Measurements from ENCODE around the gene B3GNT4. TPM values are rescaled to one million over a fixed set of nuclear protein-coding genes. Genes with fewer than 3 reads are reported as not detected.

The B3GNT4 gene
- total RNA-seq, 1 donor from 2014 or later = 0.53 TPM

DNA sequence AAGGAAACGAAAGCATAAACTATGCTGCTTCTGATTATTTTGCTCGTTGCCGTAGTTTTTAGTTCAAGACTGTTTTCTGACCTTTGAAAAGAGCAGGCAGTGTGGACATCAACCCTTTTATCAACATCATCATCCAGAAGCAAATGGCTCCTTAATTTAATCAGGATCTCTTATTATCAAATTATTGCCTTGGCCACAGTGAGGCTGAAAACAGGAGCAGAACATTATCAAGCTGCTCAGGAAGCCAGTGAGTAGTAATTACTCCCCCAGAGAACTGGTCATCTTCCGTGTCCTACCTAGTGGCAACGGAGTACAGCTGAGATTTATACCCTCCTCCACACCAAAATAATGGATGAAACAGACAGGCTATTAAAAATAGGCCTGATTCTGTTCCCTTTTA is 24.6 kb downstream of the B3GNT4 start:
- no peaks in the 10 kb centered on the region for H3K27me3 ChIP-seq (ENCODE audit: control insufficient read depth, insufficient read depth, low read length)
- peaks cover 7% of the 10 kb centered on the region for H3K36me3 ChIP-seq (ENCODE audit: control insufficient read depth, insufficient read depth, low read length)
- FAIRE-seq (no peak), DNase-seq (ENCODE audit: low read depth) (no peak)
- TF ChIP-seq, protein P1, sequence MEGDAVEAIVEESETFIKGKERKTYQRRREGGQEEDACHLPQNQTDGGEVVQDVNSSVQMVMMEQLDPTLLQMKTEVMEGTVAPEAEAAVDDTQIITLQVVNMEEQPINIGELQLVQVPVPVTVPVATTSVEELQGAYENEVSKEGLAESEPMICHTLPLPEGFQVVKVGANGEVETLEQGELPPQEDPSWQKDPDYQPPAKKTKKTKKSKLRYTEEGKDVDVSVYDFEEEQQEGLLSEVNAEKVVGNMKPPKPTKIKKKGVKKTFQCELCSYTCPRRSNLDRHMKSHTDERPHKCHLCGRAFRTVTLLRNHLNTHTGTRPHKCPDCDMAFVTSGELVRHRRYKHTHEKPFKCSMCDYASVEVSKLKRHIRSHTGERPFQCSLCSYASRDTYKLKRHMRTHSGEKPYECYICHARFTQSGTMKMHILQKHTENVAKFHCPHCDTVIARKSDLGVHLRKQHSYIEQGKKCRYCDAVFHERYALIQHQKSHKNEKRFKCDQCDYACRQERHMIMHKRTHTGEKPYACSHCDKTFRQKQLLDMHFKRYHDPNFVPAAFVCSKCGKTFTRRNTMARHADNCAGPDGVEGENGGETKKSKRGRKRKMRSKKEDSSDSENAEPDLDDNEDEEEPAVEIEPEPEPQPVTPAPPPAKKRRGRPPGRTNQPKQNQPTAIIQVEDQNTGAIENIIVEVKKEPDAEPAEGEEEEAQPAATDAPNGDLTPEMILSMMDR (IDR thresholded peaks at IDR 0.05; ENCODE audit: insufficient read depth, low read length, severe bottlenecking) = no peak
- no peak overlapping the region for H3K4me3 ChIP-seq (ENCODE audit: low read depth, low read length)

DNA sequence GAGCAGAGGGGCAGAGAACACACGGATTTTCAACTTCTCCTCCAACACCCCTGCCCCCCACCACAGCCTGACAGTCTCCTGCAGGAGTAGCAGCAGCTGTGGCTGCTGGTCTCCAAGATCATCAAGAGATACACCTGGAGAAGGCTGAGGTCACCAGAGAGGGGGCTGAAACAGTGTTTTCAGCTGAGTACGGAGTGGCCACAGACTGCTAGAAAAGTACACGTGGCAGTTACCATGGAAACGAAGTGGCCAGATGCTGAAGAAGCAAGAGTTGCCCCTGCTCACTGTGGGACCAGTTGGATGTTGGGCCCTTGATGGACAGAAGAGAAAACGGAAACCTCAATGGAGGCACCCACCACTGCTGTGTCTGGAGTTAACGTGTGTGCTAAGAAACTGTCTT is 27.3 kb downstream of the B3GNT4 start:
- H3K36me3 ChIP-seq (ENCODE audit: control insufficient read depth, insufficient read depth, low read length) = peaks cover 8% of the 10 kb centered on the region

DNA sequence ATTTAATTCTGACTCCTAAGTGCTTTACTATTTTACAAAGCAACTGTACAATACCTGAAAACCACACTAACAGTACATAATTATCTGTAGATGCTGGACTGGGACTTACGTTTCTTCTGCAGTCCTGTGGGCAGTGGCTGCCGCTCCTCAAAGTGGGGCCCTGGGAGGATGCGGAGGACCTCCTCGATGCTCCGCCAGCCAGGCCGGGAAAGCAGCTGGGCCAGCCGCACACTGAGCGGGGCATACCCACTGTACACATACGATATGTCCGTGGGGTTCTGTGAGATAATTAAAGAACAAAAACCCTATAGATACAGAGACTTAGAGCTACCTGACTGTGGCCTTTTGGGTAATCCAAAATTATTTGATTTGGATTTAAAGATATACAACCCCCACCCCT is 29.2 kb downstream of the B3GNT4 start:
- TF ChIP-seq, protein P1 (IDR thresholded peaks at IDR 0.05; ENCODE audit: insufficient read depth, low read length, severe bottlenecking) = no peak
- H3K4me3 ChIP-seq (ENCODE audit: low read depth, low read length) = no peak overlapping the region
- FAIRE-seq = no peak
- H3K27me3 ChIP-seq (ENCODE audit: control insufficient read depth, insufficient read depth, low read length) = no peaks in the 10 kb centered on the region
- peaks cover 8% of the 10 kb centered on the region for H3K36me3 ChIP-seq (ENCODE audit: control insufficient read depth, insufficient read depth, low read length)
- no peak for DNase-seq (ENCODE audit: low read depth)

More for the DNA sequence above, 27.3 kb downstream of the B3GNT4 start:
- no peak for FAIRE-seq
- no peak for DNase-seq (ENCODE audit: low read depth)
- TF ChIP-seq, protein P1 (IDR thresholded peaks at IDR 0.05; ENCODE audit: insufficient read depth, low read length, severe bottlenecking) = no peak
- Histone ChIP-seq H3K27me3 (ENCODE audit: control insufficient read depth, insufficient read depth, low read length) (no peaks in the 10 kb centered on the region), H3K4me3 (ENCODE audit: low read depth, low read length) (no peak overlapping the region)

- Histone ChIP-seq H3K27me3 (ENCODE audit: control insufficient read depth, insufficient read depth, low read length) (no peaks in the 10 kb centered on the region), H3K4me3 (ENCODE audit: low read depth, low read length) (no peak overlapping the region), H3K36me3 (ENCODE audit: control insufficient read depth, insufficient read depth, low read length) (peaks cover 8% of the 10 kb centered on the region)
- TF ChIP-seq, protein P1 (IDR thresholded peaks at IDR 0.05; ENCODE audit: insufficient read depth, low read length, severe bottlenecking) = no peak
- peak; percentile 92 for FAIRE-seq
- no peak for DNase-seq (ENCODE audit: low read depth)
Measured at GRCh38 chr12:122235741-122236140, 32.2 kb downstream of the B3GNT4 start.

DNA sequence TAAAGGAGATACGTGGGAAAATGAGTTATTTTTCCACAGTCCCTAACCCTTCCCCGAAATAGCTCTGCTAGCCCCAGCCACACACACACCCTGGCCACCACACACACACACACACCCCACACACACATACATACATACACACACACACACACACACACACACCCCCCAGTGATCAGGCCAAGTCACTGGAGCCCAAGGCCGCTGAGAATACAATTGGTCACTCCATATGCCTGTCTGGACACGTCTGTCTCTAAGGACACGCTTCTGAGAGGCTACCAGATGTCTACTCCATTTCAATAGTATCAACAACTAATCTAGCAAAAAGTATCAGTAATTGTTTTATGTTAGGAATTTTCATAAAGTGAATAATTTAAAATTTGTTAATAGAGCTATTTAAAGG is 35.4 kb downstream of the B3GNT4 start:
- Histone ChIP-seq H3K36me3 (ENCODE audit: control insufficient read depth, insufficient read depth, low read length) (peaks cover 6% of the 10 kb centered on the region), H3K27me3 (ENCODE audit: control insufficient read depth, insufficient read depth, low read length) (no peaks in the 10 kb centered on the region), H3K4me3 (ENCODE audit: low read depth, low read length) (no peak overlapping the region)
- TF ChIP-seq, protein P1 (IDR thresholded peaks at IDR 0.05; ENCODE audit: insufficient read depth, low read length, severe bottlenecking) = no peak
- FAIRE-seq (no peak), DNase-seq (ENCODE audit: low read depth) (peak; percentile 69)

DNA sequence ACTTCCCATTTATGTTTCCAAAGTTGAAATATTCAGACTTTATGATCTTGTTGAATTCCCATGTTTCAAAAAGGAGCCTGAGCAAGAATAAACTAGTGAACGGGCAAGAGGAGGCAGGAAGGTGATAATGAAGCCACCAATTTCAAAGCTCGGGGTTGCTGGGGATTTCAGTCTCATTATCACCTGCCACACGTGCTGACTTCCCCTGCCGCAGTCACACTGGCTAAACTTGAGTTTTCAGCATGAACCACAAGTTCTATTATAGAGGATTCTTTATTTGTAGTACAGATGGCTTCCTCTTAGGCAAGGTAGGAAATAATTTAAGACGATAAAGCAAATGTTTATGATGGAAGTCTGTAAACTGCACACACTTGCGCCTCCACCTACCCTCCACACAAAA is 40.5 kb downstream of the B3GNT4 start:
- Histone ChIP-seq H3K4me3 (ENCODE audit: low read depth, low read length) (no peak overlapping the region), H3K27me3 (ENCODE audit: control insufficient read depth, insufficient read depth, low read length) (no peaks in the 10 kb centered on the region), H3K36me3 (ENCODE audit: control insufficient read depth, insufficient read depth, low read length) (peaks cover 8% of the 10 kb centered on the region)
- TF ChIP-seq, protein P1 (IDR thresholded peaks at IDR 0.05; ENCODE audit: insufficient read depth, low read length, severe bottlenecking) = no peak
- no peak for FAIRE-seq
- DNase-seq (ENCODE audit: low read depth) = no peak
